ENCODE data around the gene HOXB5. TPM values are rescaled to one million over a fixed set of nuclear protein-coding genes. Genes with fewer than 3 reads are reported as not detected.

HOXB5 gene
- total and polyA plus RNA-seq, 2 donors (not counting 1 experiment from before 2014, with no cell fraction given) = not detected

GRCh38 chr17:48576479-48577309 is 16.9 kb downstream of the HOXB5 start:
- Histone ChIP-seq H2AFZ (ENCODE audit: insufficient read depth, low read depth, low read length, poor library complexity, severe bottlenecking) (no peak overlapping the region), H3K4me1 (ENCODE audit: control insufficient read depth in 2 of 2, insufficient read depth in 2 of 2, low read length in 2 of 2) (peaks cover 40 to 41% of the 10 kb centered on the region in 2 donors), H3K27ac (ENCODE audit: low read length in 2 of 2) (no peak overlapping the region), H3K9me3 (ENCODE audit: control extremely low read depth in 1 of 3, control insufficient read depth in 2 of 3, insufficient read depth in 1 of 3, low read length in 2 of 3) (peaks cover 0 to 21% (median 0%) of the 10 kb centered on the region in 3 donors), H3K27me3 (replicated peaks in 1 of 4; ENCODE audit: control extremely low read depth in 1 of 4, control insufficient read depth in 3 of 4, insufficient read depth in 4 of 4, low read length in 3 of 4) (peaks cover 0 to 51% (median 35%) of the 10 kb centered on the region in 4 experiments), H3K36me3 (replicated peaks in 1 of 2; ENCODE audit: control extremely low read depth in 1 of 2, control insufficient read depth in 1 of 2, extremely low read depth in 1 of 2, insufficient read depth in 2 of 2, low read length in 1 of 2) (no peaks in the 10 kb centered on the region), H4K20me1 (ENCODE audit: control insufficient read depth, insufficient read depth, low read length, poor library complexity, severe bottlenecking) (no peaks in the 10 kb centered on the region), H3K9ac (ENCODE audit: low read length) (peak overlapping the region; percentile 73), H3K79me2 (ENCODE audit: control insufficient read depth, insufficient read depth, low read length) (no peaks in the 10 kb centered on the region), H3K4me3 (ENCODE audit: control extremely low read depth in 1 of 5, extremely low read depth in 1 of 5, insufficient read depth in 1 of 5, low read depth in 2 of 5, low read length in 4 of 5) (peak overlapping the region in 2 of 5 experiments; percentile 76 to 77), H3K4me2 (replicated peaks; ENCODE audit: low read depth, low read length, poor library complexity, severe bottlenecking) (peak overlapping the region; percentile 96)
- 22% methylated on average over 14 of the region's 43 CpGs for WGBS (ENCODE audit: insufficient coverage)
- Mint-ChIP-seq H3K9me3 (ENCODE audit: insufficient read depth) (no peaks in the 10 kb centered on the region), H3K4me3 (peak overlapping the region; percentile 84), H3K27me3 (peaks cover 37% of the 10 kb centered on the region), H3K27ac (no peak overlapping the region), H3K4me1 (peaks cover 40% of the 10 kb centered on the region)
- no peak for ATAC-seq (ENCODE audit: low read depth)
- intact Hi-C loops (cut with micrococcal nuclease) = loop anchor here (5.0 kb wide), 1 partner anchor 36 kb away; the partner anchor contains the start of gene HOXB7
- peak; percentile 35 for DNase-seq
- ChIA-PET POLR2A (no interaction called here), CTCF (interaction anchor here (1.5 kb wide), 2 partner anchors 17 to 268 kb away, joined by 3 to 4 read pairs; partner anchors contain the start of gene HOXB5)
- TF ChIP-seq EZH2 (IDR thresholded peaks at IDR 0.05; ENCODE audit: borderline replicate concordance, insufficient read depth, low read depth, low read length, poor library complexity, severe bottlenecking) = no peak
- TF ChIP-seq CTCF (IDR thresholded peaks at IDR 0.05) = no peak
